Panc1 (cell line): ENCODE measurements around the gene CDH15. TPM values are rescaled to one million over a fixed set of nuclear protein-coding genes. Genes with fewer than 3 reads are reported as not detected.

Experiments used
- ATAC-seq: fragments of 200-7000 bp; cut with Tn5 transposase; 2 replicates; pipeline ENCODE4 v1.9.1; 2020; ENCODE audit warnings: mild to moderate bottlenecking, moderate library complexity
- BruUV-seq: library from RNA; stranded (reverse); fragments of 400-500 nt; replicated peaks from 2 replicates; lab custom pipeline; 2021; lab: Mats Ljungman, UMichigan
- CTCF ChIA-PET: fragments of 300-600 bp; sonication (Branson Sonifier 250); formaldehyde crosslinking; loops from one replicate; lab custom pipeline; 2022; ENCODE audit warnings: antibody characterized with exemption; lab: Charles Lee
- POLR2A ChIA-PET: fragments of 300-600 bp; sonication (Branson Sonifier 250); formaldehyde crosslinking; loops from one replicate; lab custom pipeline; 2022; ENCODE audit warnings: antibody characterized with exemption; lab: Charles Lee
- DNase-seq: peaks from one replicate; pipeline ENCODE4 v3.0.0-alpha.2; 2010; ENCODE audit warnings: low read depth, low spot score
- H3K27ac ChIP-seq: 2 replicates; pipeline ENCODE4 v1.5.1; 2011; ENCODE audit warnings: mild to moderate bottlenecking, low read length, inconsistent platforms
- H3K27me3 ChIP-seq: fragments of 200-500 bp; sonication (Bioruptor generic); 2 replicates; pipeline ENCODE4 v1.6.0; 2014; ENCODE audit warnings: low read length, inconsistent platforms; ENCODE audit not compliant: control insufficient read depth, insufficient read depth
- H3K36me3 ChIP-seq: fragments of 200-500 bp; sonication (Bioruptor generic); 2 replicates; pipeline ENCODE4 v1.5.1; 2014; ENCODE audit warnings: inconsistent platforms, mild to moderate bottlenecking, low read length, moderate library complexity; ENCODE audit not compliant: control insufficient read depth, insufficient read depth
- H3K4me1 ChIP-seq: 2 replicates; pipeline ENCODE4 v1.5.1; 2011; ENCODE audit warnings: inconsistent platforms, mild to moderate bottlenecking, low read length, moderate library complexity; ENCODE audit not compliant: control insufficient read depth, insufficient read depth
- H3K4me3 ChIP-seq, 2 experiments: 2 replicates each; pipeline ENCODE4 v1.5.1; 2011 to 2012; ENCODE audit warnings: low read depth in 2 of 2, low read length in 2 of 2, mild to moderate bottlenecking in 2 of 2, inconsistent platforms in 1 of 2, moderate library complexity in 1 of 2
- H3K9me3 ChIP-seq: fragments of 200-500 bp; sonication (Bioruptor generic); 2 replicates; pipeline ENCODE4 v1.5.1; 2014; ENCODE audit warnings: low read depth, mild to moderate bottlenecking, inconsistent platforms, low read length, moderate library complexity; ENCODE audit not compliant: control insufficient read depth, insufficient read depth
- POLR2AphosphoS5 ChIP-seq: IDR thresholded peaks from 2 replicates; pipeline ENCODE4 v1.6.1; 2012; ENCODE audit warnings: mild to moderate bottlenecking, low read depth, low read length, moderate library complexity
- SIN3A ChIP-seq: IDR thresholded peaks from 2 replicates; pipeline ENCODE4 v1.6.1; 2012; ENCODE audit warnings: low read depth, mild to moderate bottlenecking, low read length, moderate library complexity, borderline replicate concordance; ENCODE audit not compliant: insufficient read depth
- TCF7L2 ChIP-seq: IDR thresholded peaks from 2 replicates; pipeline ENCODE4 v1.6.1; 2011; ENCODE audit warnings: mild to moderate bottlenecking, low read depth, low read length, inconsistent platforms
- in situ Hi-C: cut with HindIII; loops from 2 replicates; pipeline ENCODE4 v1.10.0; 2016; ENCODE audit warnings: low sequenced_read_pairs, low pct_unique_long_range_greater_than_20kb
- intact Hi-C: fragments of 100-400 bp; cut with micrococcal nuclease; formaldehyde crosslinking; loops from one replicate; pipeline ENCODE4 v1.10.0; 2022; ENCODE audit not compliant: unreplicated experiment
- total RNA-seq: library from RNA; stranded (reverse); gene quantifications from one replicate; pipeline ENCODE4 v1.2.1, GENCODE V29; 2021; ENCODE audit not compliant: unreplicated experiment
- TF ChIP-seq, protein P1 (sequence below), 2 experiments: IDR thresholded peaks; 2 replicates each; pipeline ENCODE4 v1.6.1; 2011 to 2012; ENCODE audit warnings: low read depth in 2 of 2, control low read depth in 1 of 2, low read length in 1 of 2, mild to moderate bottlenecking in 1 of 2, moderate library complexity in 1 of 2; ENCODE audit not compliant: insufficient read depth in 1 of 2
- TF ChIP-seq, protein P2 (sequence below): fragments of 450-650 bp; IDR thresholded peaks from 2 replicates; pipeline ENCODE4 v1.5.1; 2017; ENCODE audit warnings: mild to moderate bottlenecking

CDH15 gene
- total RNA-seq, 1 experiment from 2014 or later: 0.51 TPM

DNA sequence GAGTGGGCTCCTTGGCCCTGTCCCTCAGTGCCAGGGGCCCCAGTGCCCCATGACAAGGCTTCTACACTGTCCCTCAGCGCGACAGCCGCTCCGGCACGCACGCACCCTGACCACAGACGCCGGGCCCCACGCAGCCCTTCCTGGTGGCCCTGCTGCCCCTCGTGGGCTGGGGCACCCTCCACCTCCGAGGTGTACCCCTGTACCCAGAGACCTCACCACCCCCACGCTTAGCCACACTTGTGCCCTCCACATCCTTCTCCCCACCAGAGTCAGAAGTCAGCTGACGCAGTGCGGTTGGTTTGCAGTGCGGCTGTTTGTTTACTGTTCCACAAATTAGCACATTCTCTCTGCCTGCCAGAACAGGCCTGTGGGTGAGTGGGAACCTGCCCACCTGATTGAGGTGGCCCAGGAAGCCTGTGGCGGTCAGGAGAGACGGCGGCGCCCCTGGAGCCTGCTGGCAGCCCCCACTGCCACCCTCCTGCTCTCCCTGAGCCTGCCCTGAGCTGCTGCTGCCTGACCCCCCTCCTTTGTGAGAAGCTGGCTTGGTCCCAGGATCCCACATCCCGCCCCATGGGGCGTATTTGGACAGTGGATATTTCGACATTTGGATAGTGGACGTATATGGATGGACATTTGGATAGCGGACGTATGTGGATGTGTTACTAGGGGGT lies 38.0 kb upstream of the CDH15 start:
- Histone ChIP-seq H3K9me3 (peaks cover 10% of the 10 kb centered on the region; the same call in 1 of the 2 replicates), H3K27ac (no peak overlapping the region), H3K4me1 (no peaks in the 10 kb centered on the region), H3K36me3 (no peaks in the 10 kb centered on the region), H3K27me3 (no peaks in the 10 kb centered on the region), H3K4me3 (no peak overlapping the region)
- DNase-seq (no peak), ATAC-seq (no peak)
- no TSS peak for BruUV-seq
- in situ Hi-C loops: no loop called here
- intact Hi-C loops: no loop called here
- ChIA-PET CTCF (no interaction called here), POLR2A (no interaction called here)
- TF ChIP-seq, protein P1, sequence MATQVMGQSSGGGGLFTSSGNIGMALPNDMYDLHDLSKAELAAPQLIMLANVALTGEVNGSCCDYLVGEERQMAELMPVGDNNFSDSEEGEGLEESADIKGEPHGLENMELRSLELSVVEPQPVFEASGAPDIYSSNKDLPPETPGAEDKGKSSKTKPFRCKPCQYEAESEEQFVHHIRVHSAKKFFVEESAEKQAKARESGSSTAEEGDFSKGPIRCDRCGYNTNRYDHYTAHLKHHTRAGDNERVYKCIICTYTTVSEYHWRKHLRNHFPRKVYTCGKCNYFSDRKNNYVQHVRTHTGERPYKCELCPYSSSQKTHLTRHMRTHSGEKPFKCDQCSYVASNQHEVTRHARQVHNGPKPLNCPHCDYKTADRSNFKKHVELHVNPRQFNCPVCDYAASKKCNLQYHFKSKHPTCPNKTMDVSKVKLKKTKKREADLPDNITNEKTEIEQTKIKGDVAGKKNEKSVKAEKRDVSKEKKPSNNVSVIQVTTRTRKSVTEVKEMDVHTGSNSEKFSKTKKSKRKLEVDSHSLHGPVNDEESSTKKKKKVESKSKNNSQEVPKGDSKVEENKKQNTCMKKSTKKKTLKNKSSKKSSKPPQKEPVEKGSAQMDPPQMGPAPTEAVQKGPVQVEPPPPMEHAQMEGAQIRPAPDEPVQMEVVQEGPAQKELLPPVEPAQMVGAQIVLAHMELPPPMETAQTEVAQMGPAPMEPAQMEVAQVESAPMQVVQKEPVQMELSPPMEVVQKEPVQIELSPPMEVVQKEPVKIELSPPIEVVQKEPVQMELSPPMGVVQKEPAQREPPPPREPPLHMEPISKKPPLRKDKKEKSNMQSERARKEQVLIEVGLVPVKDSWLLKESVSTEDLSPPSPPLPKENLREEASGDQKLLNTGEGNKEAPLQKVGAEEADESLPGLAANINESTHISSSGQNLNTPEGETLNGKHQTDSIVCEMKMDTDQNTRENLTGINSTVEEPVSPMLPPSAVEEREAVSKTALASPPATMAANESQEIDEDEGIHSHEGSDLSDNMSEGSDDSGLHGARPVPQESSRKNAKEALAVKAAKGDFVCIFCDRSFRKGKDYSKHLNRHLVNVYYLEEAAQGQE (IDR thresholded peaks at IDR 0.05; ENCODE audit: insufficient read depth in 1 of 2, low read depth in 2 of 2, low read length in 1 of 2): no peak
- TF ChIP-seq SIN3A: no peak
- TF ChIP-seq TCF7L2: no peak
- TF ChIP-seq, protein P2, sequence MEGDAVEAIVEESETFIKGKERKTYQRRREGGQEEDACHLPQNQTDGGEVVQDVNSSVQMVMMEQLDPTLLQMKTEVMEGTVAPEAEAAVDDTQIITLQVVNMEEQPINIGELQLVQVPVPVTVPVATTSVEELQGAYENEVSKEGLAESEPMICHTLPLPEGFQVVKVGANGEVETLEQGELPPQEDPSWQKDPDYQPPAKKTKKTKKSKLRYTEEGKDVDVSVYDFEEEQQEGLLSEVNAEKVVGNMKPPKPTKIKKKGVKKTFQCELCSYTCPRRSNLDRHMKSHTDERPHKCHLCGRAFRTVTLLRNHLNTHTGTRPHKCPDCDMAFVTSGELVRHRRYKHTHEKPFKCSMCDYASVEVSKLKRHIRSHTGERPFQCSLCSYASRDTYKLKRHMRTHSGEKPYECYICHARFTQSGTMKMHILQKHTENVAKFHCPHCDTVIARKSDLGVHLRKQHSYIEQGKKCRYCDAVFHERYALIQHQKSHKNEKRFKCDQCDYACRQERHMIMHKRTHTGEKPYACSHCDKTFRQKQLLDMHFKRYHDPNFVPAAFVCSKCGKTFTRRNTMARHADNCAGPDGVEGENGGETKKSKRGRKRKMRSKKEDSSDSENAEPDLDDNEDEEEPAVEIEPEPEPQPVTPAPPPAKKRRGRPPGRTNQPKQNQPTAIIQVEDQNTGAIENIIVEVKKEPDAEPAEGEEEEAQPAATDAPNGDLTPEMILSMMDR: no peak
- TF ChIP-seq POLR2AphosphoS5: no peak

DNA sequence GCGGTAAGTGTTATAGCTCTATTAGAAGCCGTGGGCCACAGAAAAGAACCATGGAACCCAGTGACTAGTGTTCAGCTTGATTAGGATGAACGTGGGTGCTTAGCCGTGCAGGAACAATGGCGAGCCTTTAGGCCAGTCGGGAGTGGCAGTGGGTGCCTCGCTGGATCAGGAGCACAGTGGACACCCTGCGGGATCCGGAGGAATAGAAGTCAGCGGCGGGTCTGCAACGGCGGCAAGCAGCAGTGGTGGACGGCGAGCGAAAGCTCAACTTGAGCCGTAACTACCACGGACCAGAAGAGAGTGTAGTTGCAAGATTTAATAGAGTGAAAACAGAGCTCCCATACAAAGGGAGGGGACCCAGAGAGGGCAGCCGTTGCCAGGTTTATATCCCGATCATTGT lies 37.3 kb upstream of the CDH15 start:
- no TSS peak for BruUV-seq
- H3K36me3 ChIP-seq: no peaks in the 10 kb centered on the region
- no peak overlapping the region for H3K27ac ChIP-seq
- no peak for TF ChIP-seq SIN3A
- TF ChIP-seq, protein P1 (IDR thresholded peaks at IDR 0.05; ENCODE audit: insufficient read depth in 1 of 2, low read depth in 2 of 2, low read length in 1 of 2): no peak
- TF ChIP-seq, protein P2: no peak
- TF ChIP-seq TCF7L2: no peak
- TF ChIP-seq POLR2AphosphoS5: no peak
- no peak overlapping the region for H3K4me3 ChIP-seq
- in situ Hi-C loops (no loop called here), intact Hi-C loops (no loop called here)
- ATAC-seq (no peak), DNase-seq (no peak)
- CTCF ChIA-PET: no interaction called here
- H3K9me3 ChIP-seq: peaks cover 6% of the 10 kb centered on the region; the same call in 1 of the 2 replicates
- no peaks in the 10 kb centered on the region for H3K4me1 ChIP-seq
- POLR2A ChIA-PET: no interaction called here
- no peaks in the 10 kb centered on the region for H3K27me3 ChIP-seq
